GM21447 (cell line): ENCODE results near the gene CACNA1S.

ENCODE experiments used
- ATAC-seq: cut with Tn5 transposase; IDR thresholded peaks from one replicate; pipeline ENCODE4 v1.9.1; 2021; ENCODE audit not compliant: unreplicated experiment

CACNA1S gene

GRCh38 chr1:201016943-201017827 is 95.0 kb downstream of the CACNA1S start:
- ATAC-seq = no peak

DNA sequence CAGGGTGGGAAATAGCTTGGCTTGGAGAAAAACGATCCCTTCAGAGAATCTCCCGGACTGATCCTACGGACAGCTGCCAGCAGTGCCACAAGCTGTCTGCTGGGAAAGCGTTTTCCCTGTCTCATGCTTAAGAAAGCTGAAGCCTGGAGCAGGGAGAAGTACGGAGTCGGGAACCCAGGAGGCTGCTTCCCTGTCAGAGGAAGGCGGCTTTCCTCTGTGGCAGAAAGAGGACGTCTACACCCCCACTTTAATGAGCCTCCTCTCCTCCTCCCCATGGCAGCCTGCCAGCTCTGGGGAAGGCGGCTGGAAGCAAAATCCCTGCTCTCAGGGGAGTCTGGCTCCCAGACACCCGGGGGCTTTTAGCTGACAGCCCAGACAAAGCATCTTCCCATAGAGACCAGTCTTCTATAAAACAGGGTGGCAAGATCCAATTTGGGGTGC is 96.0 kb downstream of the CACNA1S start:
- no peak for ATAC-seq

GRCh38 chr1:201015551-201016091 is 96.6 kb downstream of the CACNA1S start:
- ATAC-seq = no peak

GRCh38 chr1:201014816-201015200 is 97.4 kb downstream of the CACNA1S start:
- ATAC-seq = no peak

- ATAC-seq = no peak
Measured at GRCh38 chr1:201013991-201014815, 98.0 kb downstream of the CACNA1S start.

GRCh38 chr1:201013031-201013485 is 99.2 kb downstream of the CACNA1S start:
- ATAC-seq = no peak

DNA sequence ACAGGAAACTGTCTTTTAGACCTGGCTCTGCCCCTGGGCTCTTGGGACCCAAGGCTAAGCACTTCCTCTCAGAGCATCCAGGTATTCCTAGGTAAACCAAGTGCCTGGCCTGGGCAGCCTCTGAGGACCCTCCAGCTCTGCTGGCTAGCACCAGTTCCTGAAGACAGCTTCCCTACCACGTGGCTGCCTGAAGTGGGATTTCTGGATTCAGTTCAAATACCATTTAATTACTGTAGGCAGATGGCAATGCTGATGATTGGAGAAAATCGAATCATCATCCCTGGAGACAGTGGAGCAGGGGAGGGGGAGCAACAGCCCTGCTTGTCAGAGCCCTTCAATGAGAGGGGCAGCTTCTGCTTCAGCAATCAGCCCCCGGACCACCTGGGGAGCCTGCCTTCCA is 100.6 kb downstream of the CACNA1S start:
- no peak for ATAC-seq

- ATAC-seq = no peak
Measured at GRCh38 chr1:201009962-201010645, 102.1 kb downstream of the CACNA1S start.

- no peak for ATAC-seq
Measured at GRCh38 chr1:201008666-201009360, 103.4 kb downstream of the CACNA1S start.

DNA sequence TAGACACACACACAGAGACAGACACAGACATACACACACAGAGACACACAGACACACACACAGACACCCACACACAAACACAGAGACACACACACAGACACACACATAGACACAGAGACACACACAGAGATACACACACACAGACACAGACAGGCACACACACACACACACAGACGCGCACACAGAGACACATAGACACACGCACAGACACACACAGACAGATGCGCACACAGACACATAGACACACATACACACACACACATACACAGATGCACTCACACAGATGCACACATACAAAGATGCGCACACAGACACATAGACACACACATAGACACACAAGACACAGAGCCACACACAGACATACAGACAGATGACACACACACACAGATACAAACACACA is 104.7 kb downstream of the CACNA1S start:
- ATAC-seq = no peak

DNA sequence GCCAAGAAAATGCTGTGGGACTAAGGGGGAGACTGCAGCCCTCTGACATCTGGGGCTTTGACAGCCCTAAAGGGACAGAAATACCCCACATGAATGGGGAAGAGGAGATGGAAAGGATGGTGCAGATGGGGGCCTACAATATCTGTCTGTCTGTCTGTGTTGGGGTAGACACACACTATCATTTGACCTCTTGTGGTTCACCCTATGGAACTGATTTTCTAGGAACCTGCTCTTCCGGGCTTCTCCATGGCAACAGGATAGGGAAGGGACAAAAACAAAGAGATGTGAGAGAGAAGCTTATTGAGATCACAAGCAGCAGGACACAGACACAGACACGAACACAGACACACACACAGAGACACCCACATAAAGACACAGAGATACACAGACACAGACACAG is 105.8 kb downstream of the CACNA1S start:
- no peak for ATAC-seq

DNA sequence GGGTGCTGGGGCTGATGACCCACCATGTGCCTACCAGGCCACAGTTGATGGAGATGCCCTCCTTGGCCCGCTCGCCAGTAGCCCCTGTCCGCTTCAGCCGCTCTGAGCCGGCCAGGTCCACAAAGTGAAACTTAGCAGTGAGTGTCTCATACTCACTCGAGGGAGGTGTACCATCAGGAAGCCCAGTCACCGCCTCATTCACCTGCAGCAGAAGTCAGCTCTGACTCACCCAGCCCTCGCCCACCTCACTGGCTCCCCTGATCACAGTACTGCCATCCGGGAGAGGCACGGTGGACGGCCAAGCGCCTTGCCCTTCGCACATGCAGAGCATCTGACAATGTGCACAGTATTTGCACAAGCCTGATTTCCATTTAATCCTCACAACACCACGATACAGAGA is 107.5 kb downstream of the CACNA1S start:
- no peak for ATAC-seq

GRCh38 chr1:201004154-201004553 is 108.1 kb downstream of the CACNA1S start:
- no peak for ATAC-seq

DNA sequence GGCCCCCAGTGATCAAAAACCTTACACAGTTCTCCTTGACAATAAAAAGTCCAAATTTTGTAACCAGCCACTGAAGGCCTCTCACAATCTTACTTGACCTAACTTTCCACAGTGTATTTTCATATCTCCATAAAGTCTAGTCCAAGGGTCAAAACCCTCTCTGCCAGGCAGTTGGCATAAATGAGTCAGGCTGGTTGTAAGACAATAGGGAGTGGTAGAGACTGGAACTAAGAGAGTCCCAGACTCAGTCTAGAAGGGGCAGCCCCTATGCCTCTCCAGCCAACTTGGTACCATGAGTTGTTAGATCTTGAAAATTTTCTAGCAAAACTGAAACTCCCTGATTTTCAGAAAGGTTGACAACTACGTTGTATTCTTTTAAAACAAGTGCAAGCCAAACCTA is 109.7 kb downstream of the CACNA1S start:
- ATAC-seq = no peak

- ATAC-seq = no peak
Measured at GRCh38 chr1:201001962-201002361, 110.3 kb downstream of the CACNA1S start.

DNA sequence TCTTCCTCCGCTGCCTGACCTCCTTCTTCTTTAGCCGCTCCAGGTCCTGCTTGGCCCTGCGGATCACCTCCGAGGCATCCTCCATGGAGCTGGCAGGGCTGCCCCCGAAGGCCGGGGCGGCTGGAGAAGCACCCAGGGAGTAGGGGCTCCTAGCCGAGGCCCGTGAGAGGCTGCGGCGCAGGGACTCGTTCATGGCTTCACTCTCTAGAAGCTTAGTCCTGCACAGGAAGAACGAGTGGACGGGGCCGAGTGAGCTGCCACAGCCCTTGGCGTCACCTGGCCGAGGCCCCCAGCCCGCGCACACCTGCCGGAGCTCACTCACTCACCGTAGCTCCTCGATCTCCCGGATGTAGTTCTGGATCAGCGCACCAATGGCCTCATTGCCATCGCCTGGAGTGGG is 111.8 kb downstream of the CACNA1S start:
- ATAC-seq = no peak

- ATAC-seq = no peak
Measured at GRCh38 chr1:200999667-201000066, 112.6 kb downstream of the CACNA1S start.

- no peak for ATAC-seq
Measured at GRCh38 chr1:200998323-200998722, 113.9 kb downstream of the CACNA1S start.

DNA sequence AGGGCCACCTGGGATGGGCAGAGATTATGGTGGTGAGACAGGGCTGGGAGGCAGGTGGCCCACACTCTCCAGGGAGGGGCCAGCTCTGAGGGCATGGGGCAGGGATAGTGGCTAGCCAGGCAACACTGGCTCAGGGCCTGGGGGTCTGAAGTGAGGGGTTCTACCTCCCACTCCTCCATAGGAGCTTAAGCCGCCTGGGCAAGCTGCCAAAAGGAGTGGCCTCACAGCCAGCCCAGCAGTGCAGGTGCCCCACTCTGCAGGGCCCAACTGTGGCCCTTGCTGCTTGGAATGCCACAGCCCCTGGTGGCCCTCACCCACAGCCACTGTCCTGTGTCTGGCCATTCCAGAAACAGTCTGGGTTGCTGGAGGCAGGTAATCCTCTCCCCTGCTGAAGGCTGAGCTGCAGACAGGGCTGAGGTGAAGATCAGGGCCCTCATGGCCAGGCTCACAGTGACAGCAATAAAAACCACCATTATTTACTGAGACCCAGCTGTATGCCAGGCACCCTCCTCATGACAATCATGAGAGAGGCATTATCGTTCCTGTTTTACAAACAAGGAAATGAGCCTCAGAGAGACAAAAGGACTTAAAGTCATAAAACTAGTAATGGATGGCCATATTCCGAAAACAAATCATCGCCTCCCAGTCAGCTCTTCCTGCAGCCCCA is 119.7 kb downstream of the CACNA1S start:
- ATAC-seq = no peak

DNA sequence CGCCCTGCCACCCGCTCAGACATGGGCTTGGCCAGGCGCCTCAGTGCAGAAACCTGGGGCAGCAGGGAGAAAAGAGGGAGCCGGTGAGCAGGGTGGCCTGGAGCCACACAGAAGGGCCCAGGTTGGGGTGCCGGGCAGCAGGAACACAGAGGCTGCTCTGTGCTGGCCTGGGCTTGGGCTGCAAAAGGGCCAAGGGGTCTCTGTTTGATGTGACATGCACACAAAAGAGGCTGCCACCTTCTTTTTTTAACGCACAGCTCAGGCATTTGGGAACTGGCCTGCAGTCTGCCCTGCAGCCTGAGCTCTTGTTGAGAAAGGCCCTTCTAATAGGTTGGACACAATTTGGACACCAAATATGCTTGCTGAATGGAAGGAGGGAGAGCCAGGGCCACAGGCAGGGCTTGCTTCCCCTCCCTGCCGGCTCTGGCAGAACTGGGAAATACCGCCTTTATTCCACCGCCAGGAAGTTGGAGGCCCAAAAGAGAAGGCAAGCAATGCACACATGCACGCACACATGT is 121.1 kb downstream of the CACNA1S start:
- ATAC-seq = no peak
